Measurements from ENCODE around the gene IRX6. TPM values are rescaled to one million over a fixed set of nuclear protein-coding genes. Genes with fewer than 3 reads are reported as not detected.

The IRX6 gene
- total RNA-seq, 1 donor: 1.4 TPM

GRCh38 chr16:55379371-55379770 lies 55.4 kb downstream of the IRX6 start:
- no peaks in the 10 kb centered on the region for H4K20me1 ChIP-seq (ENCODE audit: insufficient read depth, low read length)
- no peaks in the 10 kb centered on the region for H3K36me3 ChIP-seq (ENCODE audit: insufficient read depth, low read length)
- TF ChIP-seq, protein P1, sequence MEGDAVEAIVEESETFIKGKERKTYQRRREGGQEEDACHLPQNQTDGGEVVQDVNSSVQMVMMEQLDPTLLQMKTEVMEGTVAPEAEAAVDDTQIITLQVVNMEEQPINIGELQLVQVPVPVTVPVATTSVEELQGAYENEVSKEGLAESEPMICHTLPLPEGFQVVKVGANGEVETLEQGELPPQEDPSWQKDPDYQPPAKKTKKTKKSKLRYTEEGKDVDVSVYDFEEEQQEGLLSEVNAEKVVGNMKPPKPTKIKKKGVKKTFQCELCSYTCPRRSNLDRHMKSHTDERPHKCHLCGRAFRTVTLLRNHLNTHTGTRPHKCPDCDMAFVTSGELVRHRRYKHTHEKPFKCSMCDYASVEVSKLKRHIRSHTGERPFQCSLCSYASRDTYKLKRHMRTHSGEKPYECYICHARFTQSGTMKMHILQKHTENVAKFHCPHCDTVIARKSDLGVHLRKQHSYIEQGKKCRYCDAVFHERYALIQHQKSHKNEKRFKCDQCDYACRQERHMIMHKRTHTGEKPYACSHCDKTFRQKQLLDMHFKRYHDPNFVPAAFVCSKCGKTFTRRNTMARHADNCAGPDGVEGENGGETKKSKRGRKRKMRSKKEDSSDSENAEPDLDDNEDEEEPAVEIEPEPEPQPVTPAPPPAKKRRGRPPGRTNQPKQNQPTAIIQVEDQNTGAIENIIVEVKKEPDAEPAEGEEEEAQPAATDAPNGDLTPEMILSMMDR (IDR thresholded peaks at IDR 0.05; ENCODE audit: extremely low read depth, low read depth, low read length): no peak
- no peaks in the 10 kb centered on the region for H3K79me2 ChIP-seq (ENCODE audit: insufficient read depth, low read length)
- H3K4me1 ChIP-seq (ENCODE audit: insufficient read depth, low read length): no peaks in the 10 kb centered on the region
- H3K9me3 ChIP-seq (ENCODE audit: low read depth, low read length): no peaks in the 10 kb centered on the region
- no peak overlapping the region for H3K4me2 ChIP-seq (ENCODE audit: insufficient read depth, low read length)
- H3K27me3 ChIP-seq (ENCODE audit: insufficient read depth, low read length): no peaks in the 10 kb centered on the region
- H3K27ac ChIP-seq (ENCODE audit: low read depth, low read length): no peak overlapping the region
- no peak overlapping the region for H3K4me3 ChIP-seq (ENCODE audit: insufficient read depth, low read length)
- DNase-seq (ENCODE audit: insufficient read length, low spot score, missing footprints): no peak
- H2AFZ ChIP-seq (ENCODE audit: low read length): no peak overlapping the region

- H4K20me1 ChIP-seq (ENCODE audit: insufficient read depth, low read length): no peaks in the 10 kb centered on the region
- no peaks in the 10 kb centered on the region for H3K36me3 ChIP-seq (ENCODE audit: insufficient read depth, low read length)
- TF ChIP-seq, protein P1 (IDR thresholded peaks at IDR 0.05; ENCODE audit: extremely low read depth, low read depth, low read length): no peak
- H2AFZ ChIP-seq (ENCODE audit: low read length): no peak overlapping the region
- no peak for DNase-seq (ENCODE audit: insufficient read length, low spot score, missing footprints)
- H3K27me3 ChIP-seq (ENCODE audit: insufficient read depth, low read length): no peaks in the 10 kb centered on the region
- no peak overlapping the region for H3K27ac ChIP-seq (ENCODE audit: low read depth, low read length)
- H3K79me2 ChIP-seq (ENCODE audit: insufficient read depth, low read length): no peaks in the 10 kb centered on the region
- H3K9me3 ChIP-seq (ENCODE audit: low read depth, low read length): no peaks in the 10 kb centered on the region
- H3K4me3 ChIP-seq (ENCODE audit: insufficient read depth, low read length): no peak overlapping the region
- H3K4me1 ChIP-seq (ENCODE audit: insufficient read depth, low read length): no peaks in the 10 kb centered on the region
- H3K4me2 ChIP-seq (ENCODE audit: insufficient read depth, low read length): no peak overlapping the region
Observed at GRCh38 chr16:55379876-55380390, 55.9 kb downstream of the IRX6 start.

Small RNAs within 50 kb of the gene (small RNA-seq; reads per million reads assigned to genes)
- gene RN7SL841P: not detected

Other genes with a start within 250 kb of the IRX6 start
- 2,094 and 2,259 TPM in 2 replicates for gene MMP2, start 155.0 kb downstream of the IRX6 start, total RNA-seq
- gene LPCAT2, start 184.9 kb downstream of the IRX6 start, total RNA-seq: 19.4 and 23.5 TPM in 2 replicates
- 1.1 and 2.1 TPM in 2 replicates for gene CAPNS2, start 242.5 kb downstream of the IRX6 start, total RNA-seq